Measurements from ENCODE around the gene CIITA. TPM values are rescaled to one million over a fixed set of nuclear protein-coding genes. Genes with fewer than 3 reads are reported as not detected.

Gene CIITA
- total and polyA plus RNA-seq, 9 of the 15 experiments (the other 6 are each of a cell fraction or from before 2014, with no cell fraction given) = 0.01 to 0.20 (median 0.11) TPM; not detected in 4

- in situ Hi-C loops (cut with MboI) (no loop called here), intact Hi-C loops (cut with micrococcal nuclease) (no loop called here)
- Histone ChIP-seq H4K20me1 (replicated peaks; ENCODE audit: control insufficient read depth, insufficient read depth, low read length) (peaks cover 6% of the 10 kb centered on the region; the same call in 1 of the 2 replicates), H3K27ac (ENCODE audit: extremely low read depth, low read depth, low read length) (no peak overlapping the region), H3K4me2 (ENCODE audit: insufficient read depth, low read length) (no peak overlapping the region), H3K79me2 (ENCODE audit: control insufficient read depth, insufficient read depth, low read length) (no peaks in the 10 kb centered on the region), H3K9me3 (replicated peaks; ENCODE audit: control insufficient read depth, insufficient read depth, low read depth, low read length) (no peaks in the 10 kb centered on the region), H3K36me3 (ENCODE audit: control insufficient read depth, insufficient read depth, low read length) (no peaks in the 10 kb centered on the region), H3K27me3 (ENCODE audit: control insufficient read depth in 2 of 2, insufficient read depth in 2 of 2, low read length in 2 of 2) (peaks cover 15 to 39% of the 10 kb centered on the region in 2 experiments; a peak in 4 of 5 replicates), H3K9me1 (ENCODE audit: control insufficient read depth, insufficient read depth, low read length) (peaks cover 3% of the 10 kb centered on the region), H3K4me3 (no peak overlapping the region), H3K4me1 (replicated peaks in 1 of 2; ENCODE audit: control insufficient read depth in 2 of 2, insufficient read depth in 2 of 2, low read length in 2 of 2) (no peaks in the 10 kb centered on the region; a peak in 1 of 5 replicates), H3K9ac (ENCODE audit: insufficient read depth in 1 of 2, low read depth in 2 of 2, low read length in 2 of 2) (no peak overlapping the region), H2AFZ (ENCODE audit: low read depth, low read length) (no peak overlapping the region)
- CTCF ChIA-PET (ENCODE audit: low intra/inter-chr PET ratio) = no interaction called here
- DNase-seq (ENCODE audit: extremely low read depth in 1 of 4, low spot score in 3 of 4) (no peak), FAIRE-seq (no peak), ATAC-seq (no peak)
- no TSS peak for BruUV-seq (replicated peaks)
- 3% methylated on average over 13 of the region's 13 CpGs for WGBS (ENCODE audit: insufficient coverage, low coverage, missing lambda C conversion rate)
- TF ChIP-seq, protein P1, sequence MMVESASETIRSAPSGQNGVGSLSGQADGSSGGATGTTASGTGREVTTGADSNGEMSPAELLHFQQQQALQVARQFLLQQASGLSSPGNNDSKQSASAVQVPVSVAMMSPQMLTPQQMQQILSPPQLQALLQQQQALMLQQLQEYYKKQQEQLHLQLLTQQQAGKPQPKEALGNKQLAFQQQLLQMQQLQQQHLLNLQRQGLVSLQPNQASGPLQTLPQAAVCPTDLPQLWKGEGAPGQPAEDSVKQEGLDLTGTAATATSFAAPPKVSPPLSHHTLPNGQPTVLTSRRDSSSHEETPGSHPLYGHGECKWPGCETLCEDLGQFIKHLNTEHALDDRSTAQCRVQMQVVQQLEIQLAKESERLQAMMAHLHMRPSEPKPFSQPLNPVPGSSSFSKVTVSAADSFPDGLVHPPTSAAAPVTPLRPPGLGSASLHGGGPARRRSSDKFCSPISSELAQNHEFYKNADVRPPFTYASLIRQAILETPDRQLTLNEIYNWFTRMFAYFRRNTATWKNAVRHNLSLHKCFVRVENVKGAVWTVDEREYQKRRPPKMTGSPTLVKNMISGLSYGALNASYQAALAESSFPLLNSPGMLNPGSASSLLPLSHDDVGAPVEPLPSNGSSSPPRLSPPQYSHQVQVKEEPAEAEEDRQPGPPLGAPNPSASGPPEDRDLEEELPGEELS (CRISPR knock-in tag; IDR thresholded peaks at IDR 0.05; ENCODE audit: borderline replicate concordance) = no peak
- TF ChIP-seq ZNF717 (CRISPR knock-in tag; IDR thresholded peaks at IDR 0.05) = no peak
- POLR2A ChIA-PET = interaction anchor here (0.9 kb wide), 1 partner anchor 40 kb away, joined by 3 read pairs; no protein-coding TSS in a partner anchor
Observed at GRCh38 chr16:10868596-10869469, 8.2 kb upstream of the CIITA start.
